HepG2 (cell line): ENCODE data around the gene ALDH3B1. TPM values are rescaled to one million over a fixed set of nuclear protein-coding genes. Genes with fewer than 3 reads are reported as not detected.
A peak's percentile ranks its signal among the peaks of the same experiment; 100 is the strongest.

Experiments used
- CBFB ChIP-seq: sonication (generic); formaldehyde crosslinking; IDR thresholded peaks from 2 replicates; pipeline ENCODE4 v1.4.0; 2020; ENCODE audit warnings: missing genetic modification reagents
- DR1 ChIP-seq: sonication (generic); formaldehyde crosslinking; IDR thresholded peaks from 2 replicates; pipeline ENCODE4 v1.8.0; 2021; ENCODE audit warnings: mild to moderate bottlenecking, missing genetic modification reagents, inconsistent platforms
- E2F2 ChIP-seq: sonication (generic); formaldehyde crosslinking; IDR thresholded peaks from 2 replicates; pipeline ENCODE4 v1.4.0; 2020; ENCODE audit warnings: missing genetic modification reagents, borderline replicate concordance
- ERF ChIP-seq: IDR thresholded peaks from 2 replicates; pipeline ENCODE4 v1.6.1; 2018; ENCODE audit warnings: missing biosample characterization, missing genetic modification reagents
- FOXJ3 ChIP-seq: sonication (generic); formaldehyde crosslinking; IDR thresholded peaks from 2 replicates; pipeline ENCODE4 v1.4.0; 2020; ENCODE audit warnings: missing genetic modification reagents, mild to moderate bottlenecking, borderline replicate concordance
- GATAD1 ChIP-seq: IDR thresholded peaks from 2 replicates; pipeline ENCODE4 v1.6.1; 2016; ENCODE audit warnings: missing genetic modification reagents, missing compliant biosample characterization
- HES4 ChIP-seq: sonication (generic); formaldehyde crosslinking; IDR thresholded peaks from 2 replicates; pipeline ENCODE4 v1.9.0; 2021; ENCODE audit warnings: mild to moderate bottlenecking, missing genetic modification reagents, borderline replicate concordance
- HOXA3 ChIP-seq: sonication (generic); formaldehyde crosslinking; IDR thresholded peaks from 2 replicates; pipeline ENCODE4 v1.5.0; 2020; ENCODE audit warnings: missing genetic modification reagents
- KLF9 ChIP-seq: IDR thresholded peaks from 2 replicates; pipeline ENCODE4 v1.6.1; 2016; ENCODE audit warnings: low read depth
- NCOA5 ChIP-seq: sonication (generic); formaldehyde crosslinking; IDR thresholded peaks from 2 replicates; pipeline ENCODE4 v1.4.0; 2020; ENCODE audit warnings: missing genetic modification reagents
- SAP130 ChIP-seq: IDR thresholded peaks from 2 replicates; pipeline ENCODE4 v1.6.1; 2016; ENCODE audit warnings: low read depth
- SOX6 ChIP-seq, 2 experiments: fragments of 450-650 bp in 1 of 2; sonication (generic) in 1 of 2; formaldehyde crosslinking in 1 of 2; IDR thresholded peaks; 2 replicates each; pipeline versions ENCODE4 v1.4.0 to v1.6.1; 2017 to 2020; ENCODE audit warnings: antibody characterized with exemption in 1 of 2, mild to moderate bottlenecking in 1 of 2, missing genetic modification reagents in 1 of 2
- SP5 ChIP-seq: IDR thresholded peaks from 2 replicates; pipeline ENCODE4 v1.6.1; 2016; ENCODE audit warnings: low read depth, borderline replicate concordance
- TCF12 ChIP-seq, 2 experiments: fragments of 450-650 bp in 1 of 2; sonication (generic) in 1 of 2; formaldehyde crosslinking in 1 of 2; IDR thresholded peaks; 2 replicates each; pipeline versions ENCODE4 v1.6.1 to v1.8.0; 2017 to 2022; ENCODE audit warnings: antibody characterized with exemption in 1 of 2, mild to moderate bottlenecking in 1 of 2, missing genetic modification reagents in 1 of 2, moderate library complexity in 1 of 2
- YEATS4 ChIP-seq: sonication (generic); formaldehyde crosslinking; IDR thresholded peaks from 2 replicates; pipeline ENCODE4 v1.4.0; 2020; ENCODE audit warnings: missing genetic modification reagents, borderline replicate concordance
- ZBTB1 ChIP-seq: sonication (generic); formaldehyde crosslinking; IDR thresholded peaks from 2 replicates; pipeline ENCODE4 v1.4.0; 2020; ENCODE audit warnings: missing genetic modification reagents, borderline replicate concordance
- ZNF331 ChIP-seq: sonication (generic); formaldehyde crosslinking; IDR thresholded peaks from 2 replicates; pipeline ENCODE4 v1.4.0; 2020; ENCODE audit warnings: missing genetic modification reagents
- ZNF350 ChIP-seq: sonication (generic); formaldehyde crosslinking; IDR thresholded peaks from 2 replicates; pipeline ENCODE4 v1.4.0; 2020; ENCODE audit warnings: mild to moderate bottlenecking, low read depth, missing genetic modification reagents, borderline replicate concordance
- ZNF503 ChIP-seq: sonication (generic); formaldehyde crosslinking; IDR thresholded peaks from 2 replicates; pipeline ENCODE4 v1.4.0; 2020; ENCODE audit warnings: missing genetic modification reagents
- ZNF557 ChIP-seq: sonication (generic); formaldehyde crosslinking; IDR thresholded peaks from 2 replicates; pipeline ENCODE4 v1.4.0; 2020; ENCODE audit warnings: missing genetic modification reagents
- ZNF580 ChIP-seq: IDR thresholded peaks from 2 replicates; pipeline ENCODE4 v1.6.1; 2016; ENCODE audit warnings: low read depth, borderline replicate concordance
- ZNF605 ChIP-seq: sonication (generic); formaldehyde crosslinking; IDR thresholded peaks from 2 replicates; pipeline ENCODE4 v1.8.0; 2022; ENCODE audit warnings: mild to moderate bottlenecking, missing genetic modification reagents
- ZNF709 ChIP-seq: sonication (generic); formaldehyde crosslinking; IDR thresholded peaks from 2 replicates; pipeline ENCODE4 v1.5.0; 2020; ENCODE audit warnings: mild to moderate bottlenecking, missing genetic modification reagents
- polyA plus RNA-seq, 8 experiments: library from polyadenylated mRNA; depleted of rRNA in 3 of 8; stranded (reverse) in 7 of 8; unstranded in 1 of 8; fragments of >200 nt; fragmentation: Illumina TruSeq in 4 of 8; extraction: Trizol in 4 of 8; gene quantifications; 2 replicates each; pipeline versions ENCODE4 v1.2.1 to v1.2.3, GENCODE V29; 2011 to 2016; ENCODE audit warnings: low read depth in 4 of 8, missing spikeins in 1 of 8, mixed read lengths in 1 of 8; ENCODE audit not compliant: insufficient read depth in 1 of 8
- total RNA-seq, 5 experiments: library from RNA; depleted of rRNA; stranded (reverse); fragments of >200 nt; fragmentation: Illumina TruSeq; extraction: Trizol; gene quantifications; 2 replicates each; pipeline ENCODE4 v1.2.3, GENCODE V29; 2016; ENCODE audit warnings: low read depth in 1 of 5
- TF ChIP-seq, protein P1 (sequence below): sonication (generic); formaldehyde crosslinking; IDR thresholded peaks from 2 replicates; pipeline ENCODE4 v1.9.0; 2021; ENCODE audit warnings: missing genetic modification reagents, borderline replicate concordance

ALDH3B1 gene
- total and polyA plus RNA-seq, 2 of the 13 experiments (the other 11 are each of a cell fraction or from before 2014, with no cell fraction given) = 4.0 to 6.7 TPM

DNA sequence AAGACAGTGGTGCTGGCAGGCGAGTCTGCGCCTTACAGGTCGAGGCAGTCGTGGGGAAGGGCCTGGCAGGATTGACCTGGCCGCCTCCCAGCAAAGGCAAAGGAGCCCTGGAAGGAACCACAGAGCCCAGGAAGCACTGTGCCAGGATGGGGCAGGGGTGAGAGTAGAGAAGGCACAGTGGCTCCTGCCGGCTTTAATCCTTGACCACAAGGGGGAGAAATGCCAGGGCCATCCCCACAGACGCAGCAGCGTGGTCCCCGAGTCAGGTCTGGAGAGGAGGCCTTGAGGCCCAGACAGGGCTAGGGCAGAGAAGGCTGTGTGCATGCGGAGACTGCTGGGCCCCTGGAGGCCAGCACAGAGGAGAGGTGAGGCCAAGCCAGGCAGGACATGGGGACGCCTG is 10.4 kb downstream of the ALDH3B1 start (continued):
- no peak for TF ChIP-seq ZNF503 (CRISPR knock-in tag)
- TF ChIP-seq TCF12 (IDR thresholded peaks at IDR 0.05) = no peak
- TF ChIP-seq TCF12 (CRISPR knock-in tag; IDR thresholded peaks at IDR 0.05) = no peak
- TF ChIP-seq ZNF605 (CRISPR knock-in tag) = peak; percentile 75
- TF ChIP-seq ZNF580 (CRISPR knock-in tag) = peak; percentile 49; the same call in 1 of the 2 replicates
- no peak for TF ChIP-seq SOX6 (IDR thresholded peaks at IDR 0.05)
- TF ChIP-seq SOX6 (CRISPR knock-in tag; IDR thresholded peaks at IDR 0.05) = 0 out of 2 replicates have a peak, but pooled peaks have one; percentile 2
- 0 out of 2 replicates have a peak, but pooled peaks have one; percentile 28 for TF ChIP-seq GATAD1 (CRISPR knock-in tag)
- TF ChIP-seq KLF9 = no peak
- TF ChIP-seq HES4 (CRISPR knock-in tag) = 0 out of 2 replicates have a peak, but pooled peaks have one; percentile 39
- TF ChIP-seq ZBTB1 (CRISPR knock-in tag) = no peak
- no peak for TF ChIP-seq SP5 (CRISPR knock-in tag)
- peak; percentile 81; the same call in 1 of the 2 replicates for TF ChIP-seq ERF
- 0 out of 2 replicates have a peak, but pooled peaks have one; percentile 16 for TF ChIP-seq HOXA3 (CRISPR knock-in tag)
- peak; percentile 44; the same call in 1 of the 2 replicates for TF ChIP-seq YEATS4
- TF ChIP-seq ZNF709 = 0 out of 2 replicates have a peak, but pooled peaks have one; percentile 20
- peak; percentile 32; the same call in 1 of the 2 replicates for TF ChIP-seq FOXJ3
- TF ChIP-seq DR1 = no peak
- TF ChIP-seq ZNF350 (CRISPR knock-in tag) = peak; percentile 66; the same call in 1 of the 2 replicates
- TF ChIP-seq, protein P1, sequence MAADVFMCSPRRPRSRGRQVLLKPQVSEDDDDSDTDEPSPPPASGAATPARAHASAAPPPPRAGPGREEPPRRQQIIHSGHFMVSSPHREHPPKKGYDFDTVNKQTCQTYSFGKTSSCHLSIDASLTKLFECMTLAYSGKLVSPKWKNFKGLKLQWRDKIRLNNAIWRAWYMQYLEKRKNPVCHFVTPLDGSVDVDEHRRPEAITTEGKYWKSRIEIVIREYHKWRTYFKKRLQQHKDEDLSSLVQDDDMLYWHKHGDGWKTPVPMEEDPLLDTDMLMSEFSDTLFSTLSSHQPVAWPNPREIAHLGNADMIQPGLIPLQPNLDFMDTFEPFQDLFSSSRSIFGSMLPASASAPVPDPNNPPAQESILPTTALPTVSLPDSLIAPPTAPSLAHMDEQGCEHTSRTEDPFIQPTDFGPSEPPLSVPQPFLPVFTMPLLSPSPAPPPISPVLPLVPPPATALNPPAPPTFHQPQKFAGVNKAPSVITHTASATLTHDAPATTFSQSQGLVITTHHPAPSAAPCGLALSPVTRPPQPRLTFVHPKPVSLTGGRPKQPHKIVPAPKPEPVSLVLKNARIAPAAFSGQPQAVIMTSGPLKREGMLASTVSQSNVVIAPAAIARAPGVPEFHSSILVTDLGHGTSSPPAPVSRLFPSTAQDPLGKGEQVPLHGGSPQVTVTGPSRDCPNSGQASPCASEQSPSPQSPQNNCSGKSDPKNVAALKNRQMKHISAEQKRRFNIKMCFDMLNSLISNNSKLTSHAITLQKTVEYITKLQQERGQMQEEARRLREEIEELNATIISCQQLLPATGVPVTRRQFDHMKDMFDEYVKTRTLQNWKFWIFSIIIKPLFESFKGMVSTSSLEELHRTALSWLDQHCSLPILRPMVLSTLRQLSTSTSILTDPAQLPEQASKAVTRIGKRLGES (CRISPR knock-in tag) = no peak
- TF ChIP-seq NCOA5 (CRISPR knock-in tag) = no peak
- no peak for TF ChIP-seq E2F2 (CRISPR knock-in tag)
- 0 out of 2 replicates have a peak, but pooled peaks have one; percentile 9 for TF ChIP-seq ZNF557 (CRISPR knock-in tag)
- TF ChIP-seq SAP130 = peak; percentile 56
- TF ChIP-seq CBFB (CRISPR knock-in tag) = 0 out of 2 replicates have a peak, but pooled peaks have one; percentile 32
- peak; percentile 56; the same call in 1 of the 2 replicates for TF ChIP-seq ZNF331
